SU-DHL-6 (cell line): Measurements from ENCODE around the gene ITPK1.

Experiments
- H2AFZ ChIP-seq: fragments of 200-600 bp; sonication (generic); 2 replicates; pipeline ENCODE4 v1.6.1; 2014; ENCODE audit warnings: low read depth, mild to moderate bottlenecking, moderate library complexity, mixed read lengths, antibody characterized with exemption, low read length; ENCODE audit not compliant: severe bottlenecking
- H3F3A ChIP-seq: fragments of 200-600 bp; shearing (Covaris generic); 2 replicates; pipeline ENCODE4 v1.6.0; 2016; ENCODE audit warnings: antibody characterized with exemption, mild to moderate bottlenecking; ENCODE audit not compliant: insufficient read depth
- H3K27ac ChIP-seq: fragments of 200-600 bp; sonication (generic); 2 replicates; pipeline ENCODE4 v1.5.1; 2016; ENCODE audit warnings: low read depth, mild to moderate bottlenecking, low read length, moderate library complexity, mixed read lengths
- H3K27me3 ChIP-seq: fragments of 200-600 bp; sonication (generic), shearing (Covaris generic); 2 replicates; pipeline ENCODE4 v1.6.0; 2014; ENCODE audit warnings: mild to moderate bottlenecking, low read length
- H3K36me3 ChIP-seq: fragments of 200-600 bp; sonication (generic); 2 replicates; pipeline ENCODE4 v1.6.1; 2014; ENCODE audit warnings: mild to moderate bottlenecking, low read length, mixed read lengths
- H3K4me2 ChIP-seq: fragments of 300-600, 200-600 bp; shearing (Covaris generic), sonication (generic); 2 replicates; pipeline ENCODE4 v1.6.0; 2014; ENCODE audit warnings: low read length, low read depth, mild to moderate bottlenecking; ENCODE audit not compliant: poor library complexity, severe bottlenecking
- H3K4me3 ChIP-seq: fragments of 200-600 bp; sonication (generic); 2 replicates; pipeline ENCODE4 v1.5.1; 2014; ENCODE audit warnings: antibody characterized with exemption, low read length, mild to moderate bottlenecking, mixed read lengths; ENCODE audit not compliant: insufficient read depth, poor library complexity, severe bottlenecking
- H3K79me2 ChIP-seq: fragments of 200-600 bp; sonication (generic); 2 replicates; pipeline ENCODE4 v1.6.1; 2014; ENCODE audit warnings: mild to moderate bottlenecking, low read length, moderate library complexity; ENCODE audit not compliant: insufficient read depth
- H3K9ac ChIP-seq: fragments of 200-600 bp; sonication (generic); 2 replicates; pipeline ENCODE4 v1.7.0; 2014; ENCODE audit warnings: mild to moderate bottlenecking, low read length
- H3K9me2 ChIP-seq: fragments of 200-600 bp; sonication (generic); replicated peaks from 2 replicates; pipeline ENCODE4 v1.6.1; 2014; ENCODE audit warnings: low read length; ENCODE audit not compliant: insufficient read depth
- H3K9me3 ChIP-seq: fragments of 200-600 bp; sonication (generic); 2 replicates; pipeline ENCODE4 v1.6.1; 2014; ENCODE audit warnings: low read length, mixed read lengths; ENCODE audit not compliant: insufficient read depth
- H4K20me1 ChIP-seq: fragments of 200-600 bp; sonication (generic); 2 replicates; pipeline ENCODE4 v1.6.1; 2014; ENCODE audit warnings: low read depth, mild to moderate bottlenecking, antibody characterized with exemption, low read length, moderate library complexity, mixed read lengths
- EZH2phosphoT487 ChIP-seq: fragments of 200-600 bp; sonication (generic), shearing (Covaris generic); conservative IDR thresholded peaks from 2 replicates; pipeline ENCODE4 v1.6.1; 2018; ENCODE audit warnings: mild to moderate bottlenecking, antibody characterized with exemption, low read length, moderate library complexity, mixed read lengths
- TF ChIP-seq, protein P1 (sequence below): fragments of 200-600 bp; sonication (generic); IDR thresholded peaks from one replicate; pipeline ENCODE4 v1.5.1; 2017; ENCODE audit warnings: antibody characterized with exemption, mild to moderate bottlenecking, low read length, moderate library complexity; ENCODE audit not compliant: insufficient read depth, poor library complexity, severe bottlenecking

Gene ITPK1

DNA sequence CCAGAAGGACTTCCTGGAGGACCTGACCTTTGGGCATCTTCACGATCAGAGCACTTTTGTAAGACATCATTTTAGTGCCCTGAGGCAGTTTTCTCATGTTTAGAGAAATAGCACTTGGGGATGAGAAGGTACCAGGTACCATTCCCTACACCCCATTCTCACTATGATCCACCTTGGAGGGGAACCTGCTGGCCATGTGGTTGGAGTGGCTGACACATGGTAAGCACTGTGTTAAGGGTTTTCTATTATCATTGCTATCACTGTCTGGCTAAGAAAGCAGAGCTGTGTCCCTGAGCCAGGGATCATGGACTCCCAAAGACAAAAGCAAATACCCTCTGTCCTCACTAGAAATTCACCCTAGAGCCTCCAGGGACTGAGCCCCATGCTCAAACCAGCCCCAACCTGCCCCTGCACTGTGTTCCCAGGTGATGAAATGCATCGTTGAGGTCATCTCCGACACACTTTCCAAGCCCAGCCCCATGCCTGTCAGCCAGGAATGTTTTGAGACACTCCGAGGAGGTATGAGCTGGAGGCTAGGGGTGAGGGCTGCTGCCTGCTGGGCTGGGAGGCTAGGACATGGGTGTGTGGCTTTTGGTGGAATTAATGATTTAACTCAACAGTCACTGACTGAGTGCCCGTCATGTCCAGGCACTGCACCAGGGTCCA, 189.4 kb downstream of the ITPK1 start:
- no peak overlapping the region for H3K27ac ChIP-seq
- no peaks in the 10 kb centered on the region for H3K9me2 ChIP-seq
- H3K36me3 ChIP-seq: no peaks in the 10 kb centered on the region
- H3K79me2 ChIP-seq: no peaks in the 10 kb centered on the region
- H3K4me2 ChIP-seq: no peak overlapping the region
- no peaks in the 10 kb centered on the region for H3K9me3 ChIP-seq
- H3K27me3 ChIP-seq: no peaks in the 10 kb centered on the region
- TF ChIP-seq, protein P1, sequence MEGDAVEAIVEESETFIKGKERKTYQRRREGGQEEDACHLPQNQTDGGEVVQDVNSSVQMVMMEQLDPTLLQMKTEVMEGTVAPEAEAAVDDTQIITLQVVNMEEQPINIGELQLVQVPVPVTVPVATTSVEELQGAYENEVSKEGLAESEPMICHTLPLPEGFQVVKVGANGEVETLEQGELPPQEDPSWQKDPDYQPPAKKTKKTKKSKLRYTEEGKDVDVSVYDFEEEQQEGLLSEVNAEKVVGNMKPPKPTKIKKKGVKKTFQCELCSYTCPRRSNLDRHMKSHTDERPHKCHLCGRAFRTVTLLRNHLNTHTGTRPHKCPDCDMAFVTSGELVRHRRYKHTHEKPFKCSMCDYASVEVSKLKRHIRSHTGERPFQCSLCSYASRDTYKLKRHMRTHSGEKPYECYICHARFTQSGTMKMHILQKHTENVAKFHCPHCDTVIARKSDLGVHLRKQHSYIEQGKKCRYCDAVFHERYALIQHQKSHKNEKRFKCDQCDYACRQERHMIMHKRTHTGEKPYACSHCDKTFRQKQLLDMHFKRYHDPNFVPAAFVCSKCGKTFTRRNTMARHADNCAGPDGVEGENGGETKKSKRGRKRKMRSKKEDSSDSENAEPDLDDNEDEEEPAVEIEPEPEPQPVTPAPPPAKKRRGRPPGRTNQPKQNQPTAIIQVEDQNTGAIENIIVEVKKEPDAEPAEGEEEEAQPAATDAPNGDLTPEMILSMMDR: no peak
- no peak for TF ChIP-seq EZH2phosphoT487
- no peak overlapping the region for H3K9ac ChIP-seq
- no peaks in the 10 kb centered on the region for H3F3A ChIP-seq
- no peak overlapping the region for H3K4me3 ChIP-seq
- no peaks in the 10 kb centered on the region for H4K20me1 ChIP-seq
- H2AFZ ChIP-seq: no peak overlapping the region

DNA sequence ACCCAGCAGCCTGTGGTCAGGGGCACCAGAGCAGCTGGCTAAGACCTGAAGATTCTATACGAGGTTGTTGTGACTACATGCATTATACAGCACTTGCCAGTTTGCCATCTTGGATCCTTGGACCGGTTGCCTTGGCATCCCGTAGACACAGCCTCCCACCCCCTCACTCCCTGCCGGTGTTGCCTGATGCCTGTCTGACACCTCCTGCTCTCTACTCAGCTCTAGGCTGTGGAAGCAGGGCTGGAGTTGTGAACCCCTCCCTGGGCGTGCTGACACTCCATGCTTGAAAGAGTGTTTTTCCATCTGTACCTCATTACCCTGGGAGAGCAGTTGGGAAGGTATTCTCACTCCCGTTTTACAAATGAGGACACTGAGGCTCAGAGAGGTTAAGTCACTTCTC, 190.3 kb downstream of the ITPK1 start:
- Histone ChIP-seq H3K79me2 (no peaks in the 10 kb centered on the region), H2AFZ (no peak overlapping the region), H3K36me3 (no peaks in the 10 kb centered on the region), H3K9me2 (no peaks in the 10 kb centered on the region), H3K4me2 (no peak overlapping the region), H3K27ac (no peak overlapping the region), H3K4me3 (no peak overlapping the region), H4K20me1 (no peaks in the 10 kb centered on the region), H3K9me3 (no peaks in the 10 kb centered on the region), H3F3A (no peaks in the 10 kb centered on the region), H3K27me3 (no peaks in the 10 kb centered on the region), H3K9ac (no peak overlapping the region)
- no peak for TF ChIP-seq EZH2phosphoT487
- TF ChIP-seq, protein P1: no peak

DNA sequence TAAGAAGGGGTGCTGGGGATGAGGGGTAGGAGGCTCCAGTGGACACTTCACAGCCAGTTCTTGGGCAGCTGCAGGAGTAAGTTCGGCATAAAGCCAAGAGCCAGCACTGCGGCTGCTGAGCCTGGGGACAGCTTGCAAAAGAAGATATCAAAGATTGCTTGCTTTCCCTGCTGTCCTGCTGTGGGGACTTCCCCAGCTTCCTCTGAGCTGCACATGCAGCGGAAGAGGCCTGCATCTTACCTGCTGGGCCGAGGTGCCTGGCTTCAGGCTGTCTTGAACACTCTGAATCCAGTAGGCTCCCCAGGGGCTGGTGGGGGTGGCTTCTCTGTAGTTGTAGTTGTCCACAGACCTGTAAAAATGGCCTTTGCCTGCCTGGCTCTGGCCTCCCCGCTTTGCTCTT, 191.5 kb downstream of the ITPK1 start:
- no peaks in the 10 kb centered on the region for H3K9me3 ChIP-seq
- H3K27ac ChIP-seq: no peak overlapping the region
- H3K9ac ChIP-seq: no peak overlapping the region
- TF ChIP-seq EZH2phosphoT487: no peak
- TF ChIP-seq, protein P1: no peak
- no peak overlapping the region for H2AFZ ChIP-seq
- H4K20me1 ChIP-seq: no peaks in the 10 kb centered on the region
- no peaks in the 10 kb centered on the region for H3K9me2 ChIP-seq
- H3K27me3 ChIP-seq: no peaks in the 10 kb centered on the region
- no peak overlapping the region for H3K4me3 ChIP-seq
- no peaks in the 10 kb centered on the region for H3F3A ChIP-seq
- no peaks in the 10 kb centered on the region for H3K79me2 ChIP-seq
- peak overlapping the region; percentile 22 for H3K4me2 ChIP-seq
- H3K36me3 ChIP-seq: no peaks in the 10 kb centered on the region
